PC-3 (cell line): ENCODE measurements around the gene GNG14.

Source experiments
- CTCF ChIP-seq: fragments of 300-600 bp; sonication (generic); conservative IDR thresholded peaks from 2 replicates; pipeline ENCODE4 v1.5.1; 2017; ENCODE audit warnings: antibody characterized with exemption, low read depth, mild to moderate bottlenecking, low read length
- EZH2phosphoT487 ChIP-seq: fragments of 300-600 bp; sonication (generic); IDR thresholded peaks from 2 replicates; pipeline ENCODE4 v1.6.1; 2018; ENCODE audit warnings: mild to moderate bottlenecking, antibody characterized with exemption, low read length, borderline replicate concordance

DNA sequence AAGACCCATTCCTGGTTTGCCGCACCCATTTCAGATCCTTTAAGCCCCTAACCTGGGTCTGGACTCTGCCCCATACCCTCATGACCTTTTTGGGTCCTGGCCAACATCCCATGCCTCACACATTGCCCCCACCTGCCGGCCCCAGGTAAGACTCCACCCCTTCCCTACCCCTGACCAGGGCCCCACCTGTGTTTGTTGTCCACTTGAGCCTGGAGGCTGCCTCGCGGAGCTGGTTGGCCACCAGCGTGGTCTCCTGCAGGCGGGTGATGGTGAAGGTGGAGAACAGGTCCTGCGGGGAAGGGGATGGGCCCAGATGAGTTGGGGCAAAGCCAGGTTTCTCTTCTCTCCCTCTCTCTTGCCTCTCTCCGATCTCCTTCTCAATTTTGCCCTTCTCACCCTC lies 40.8 kb upstream of the GNG14 start:
- no peak for TF ChIP-seq CTCF
- no peak for TF ChIP-seq EZH2phosphoT487
